ENCODE results near the gene CFAP53. TPM values are rescaled to one million over a fixed set of nuclear protein-coding genes. Genes with fewer than 3 reads are reported as not detected.

The CFAP53 gene
- total RNA-seq, 2 experiments from 2014 or later = 0.86 TPM; not detected in 1

- Histone ChIP-seq H3K9me3 (ENCODE audit: low read length) (no peaks in the 10 kb centered on the region), H3K9me2 (ENCODE audit: insufficient read depth, low read length) (no peaks in the 10 kb centered on the region), H2AFZ (ENCODE audit: low read length) (no peak overlapping the region), H4K20me1 (ENCODE audit: insufficient read depth, low read length) (no peaks in the 10 kb centered on the region), H3K27ac (ENCODE audit: low read depth, low read length, poor library complexity, severe bottlenecking) (no peak overlapping the region), H3K4me2 (ENCODE audit: low read length) (no peak overlapping the region), H3K4me3 (ENCODE audit: low read depth, low read length, poor library complexity, severe bottlenecking) (no peak overlapping the region), H3K4me1 (ENCODE audit: insufficient read depth, low read length, poor library complexity, severe bottlenecking) (no peaks in the 10 kb centered on the region), H3K36me3 (ENCODE audit: insufficient read depth, low read length) (no peaks in the 10 kb centered on the region), H3K79me2 (ENCODE audit: insufficient read depth, low read depth, low read length) (no peaks in the 10 kb centered on the region)
- TF ChIP-seq EZH2phosphoT487 (IDR thresholded peaks at IDR 0.05; ENCODE audit: borderline replicate concordance, low read depth, low read length) (no peak), CTCF (conservative IDR thresholded peaks at IDR 0.05; ENCODE audit: low read length) (no peak)
- intact Hi-C loops (cut with micrococcal nuclease; ENCODE audit: unreplicated experiment) = no loop called here
- POLR2A ChIA-PET = no interaction called here
- no TSS peak for BruUV-seq (replicated peaks)
- DNase-seq (ENCODE audit: low spot score) = no peak
- CTCF ChIA-PET (ENCODE audit: unreplicated experiment) = no interaction called here
Measured at GRCh38 chr18:50192995-50193795, 73.1 kb downstream of the CFAP53 start.

- ChIA-PET POLR2A (no interaction called here), CTCF (ENCODE audit: unreplicated experiment) (no interaction called here)
- no peak for DNase-seq (ENCODE audit: low spot score)
- H2AFZ ChIP-seq (ENCODE audit: low read length) = no peak overlapping the region
- H3K27ac ChIP-seq (ENCODE audit: low read depth, low read length, poor library complexity, severe bottlenecking) = no peak overlapping the region
- H3K36me3 ChIP-seq (ENCODE audit: insufficient read depth, low read length) = no peaks in the 10 kb centered on the region
- H3K9me2 ChIP-seq (ENCODE audit: insufficient read depth, low read length) = no peaks in the 10 kb centered on the region
- no peaks in the 10 kb centered on the region for H4K20me1 ChIP-seq (ENCODE audit: insufficient read depth, low read length)
- TF ChIP-seq EZH2phosphoT487 (IDR thresholded peaks at IDR 0.05; ENCODE audit: borderline replicate concordance, low read depth, low read length) = no peak
- TF ChIP-seq CTCF (conservative IDR thresholded peaks at IDR 0.05; ENCODE audit: low read length) = no peak
- BruUV-seq (replicated peaks) = no TSS peak
- intact Hi-C loops (cut with micrococcal nuclease; ENCODE audit: unreplicated experiment) = no loop called here
- H3K4me2 ChIP-seq (ENCODE audit: low read length) = no peak overlapping the region
- H3K79me2 ChIP-seq (ENCODE audit: insufficient read depth, low read depth, low read length) = no peaks in the 10 kb centered on the region
- no peaks in the 10 kb centered on the region for H3K9me3 ChIP-seq (ENCODE audit: low read length)
- no peak overlapping the region for H3K4me3 ChIP-seq (ENCODE audit: low read depth, low read length, poor library complexity, severe bottlenecking)
- H3K4me1 ChIP-seq (ENCODE audit: insufficient read depth, low read length, poor library complexity, severe bottlenecking) = no peaks in the 10 kb centered on the region
Measured at GRCh38 chr18:50190926-50191325, 75.4 kb downstream of the CFAP53 start.

GRCh38 chr18:50190236-50190635 lies 76.1 kb downstream of the CFAP53 start:
- no peak overlapping the region for H3K27ac ChIP-seq (ENCODE audit: low read depth, low read length, poor library complexity, severe bottlenecking)
- CTCF ChIA-PET (ENCODE audit: unreplicated experiment) = no interaction called here
- H3K9me3 ChIP-seq (ENCODE audit: low read length) = no peaks in the 10 kb centered on the region
- no peaks in the 10 kb centered on the region for H3K4me1 ChIP-seq (ENCODE audit: insufficient read depth, low read length, poor library complexity, severe bottlenecking)
- BruUV-seq (replicated peaks) = no TSS peak
- no peak overlapping the region for H2AFZ ChIP-seq (ENCODE audit: low read length)
- no peak for DNase-seq (ENCODE audit: low spot score)
- intact Hi-C loops (cut with micrococcal nuclease; ENCODE audit: unreplicated experiment) = no loop called here
- no peaks in the 10 kb centered on the region for H4K20me1 ChIP-seq (ENCODE audit: insufficient read depth, low read length)
- H3K4me3 ChIP-seq (ENCODE audit: low read depth, low read length, poor library complexity, severe bottlenecking) = no peak overlapping the region
- H3K4me2 ChIP-seq (ENCODE audit: low read length) = no peak overlapping the region
- TF ChIP-seq CTCF (conservative IDR thresholded peaks at IDR 0.05; ENCODE audit: low read length) (no peak), EZH2phosphoT487 (IDR thresholded peaks at IDR 0.05; ENCODE audit: borderline replicate concordance, low read depth, low read length) (no peak)
- no peaks in the 10 kb centered on the region for H3K79me2 ChIP-seq (ENCODE audit: insufficient read depth, low read depth, low read length)
- H3K36me3 ChIP-seq (ENCODE audit: insufficient read depth, low read length) = no peaks in the 10 kb centered on the region
- no peaks in the 10 kb centered on the region for H3K9me2 ChIP-seq (ENCODE audit: insufficient read depth, low read length)
- POLR2A ChIA-PET = no interaction called here
